ENCODE results near the gene CRYBB3.

- TF ChIP-seq CTCF (conservative IDR thresholded peaks at IDR 0.05; ENCODE audit: low read depth, low read length): no peak
- TF ChIP-seq EZH2 (IDR thresholded peaks at IDR 0.05; ENCODE audit: borderline replicate concordance, low read depth, low read length, poor library complexity, severe bottlenecking): no peak
Measured at GRCh38 chr22:25216230-25216629, 16.6 kb downstream of the CRYBB3 start.
